PFSK-1 (cell line): ENCODE measurements around the gene BICRA.

Experiments
- FOXP2 ChIP-seq: optimal IDR thresholded peaks from 2 replicates; pipeline ENCODE3; 2011; ENCODE audit warnings: borderline replicate concordance, control low read depth, inconsistent platforms; ENCODE audit not compliant: insufficient read depth; ENCODE audit errors: extremely low read length, extremely low read depth
- POLR2AphosphoS5 ChIP-seq: IDR thresholded peaks from 2 replicates; pipeline ENCODE4 v1.6.1; 2012; ENCODE audit warnings: low read depth, mild to moderate bottlenecking, control low read depth, low read length, moderate library complexity
- REST ChIP-seq, 2 experiments: IDR thresholded peaks; 2 replicates each; pipeline versions ENCODE4 v1.6.1 to v1.8.0; 2011 to 2012; ENCODE audit warnings: low read depth in 2 of 2, low read length in 2 of 2, control low read depth in 1 of 2, inconsistent platforms in 1 of 2, mild to moderate bottlenecking in 1 of 2, moderate library complexity in 1 of 2; ENCODE audit not compliant: insufficient read depth in 1 of 2
- SIN3A ChIP-seq: IDR thresholded peaks from 2 replicates; pipeline ENCODE4 v1.6.1; 2012; ENCODE audit warnings: mild to moderate bottlenecking, low read length, moderate library complexity, borderline replicate concordance; ENCODE audit not compliant: insufficient read depth
- TAF1 ChIP-seq: IDR thresholded peaks from 2 replicates; pipeline ENCODE4 v1.6.1; 2012; ENCODE audit warnings: low read length, control low read depth, borderline replicate concordance; ENCODE audit not compliant: insufficient read depth

BICRA gene

DNA sequence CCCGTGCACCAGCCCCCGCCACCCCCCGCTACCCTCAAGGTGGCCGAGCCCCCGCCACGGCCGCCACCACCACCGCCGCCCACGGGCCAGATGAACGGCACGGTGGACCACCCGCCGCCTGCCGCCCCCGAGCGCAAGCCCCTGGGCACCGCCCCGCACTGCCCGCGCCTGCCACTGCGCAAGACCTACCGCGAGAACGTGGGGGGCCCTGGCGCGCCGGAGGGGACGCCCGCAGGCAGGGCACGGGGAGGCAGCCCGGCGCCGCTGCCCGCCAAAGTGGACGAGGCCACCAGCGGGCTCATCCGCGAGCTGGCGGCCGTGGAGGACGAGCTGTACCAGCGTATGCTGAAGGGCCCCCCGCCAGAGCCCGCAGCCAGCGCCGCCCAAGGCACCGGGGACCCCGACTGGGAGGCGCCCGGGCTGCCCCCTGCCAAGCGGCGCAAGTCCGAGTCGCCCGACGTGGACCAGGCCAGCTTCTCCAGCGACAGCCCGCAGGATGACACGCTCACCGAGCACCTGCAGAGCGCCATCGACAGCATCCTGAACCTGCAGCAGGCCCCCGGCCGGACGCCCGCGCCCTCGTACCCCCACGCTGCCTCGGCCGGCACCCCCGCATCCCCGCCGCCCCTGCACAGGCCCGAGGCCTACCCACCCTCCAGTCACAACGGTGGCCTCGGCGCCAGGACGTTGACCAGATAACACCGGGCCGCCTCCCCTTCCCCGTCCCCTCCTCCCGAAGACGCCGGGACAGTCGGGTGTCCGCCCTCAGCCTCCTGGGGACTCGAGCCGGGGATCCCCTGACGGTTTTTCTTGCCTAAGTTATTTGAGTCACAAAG lies 93.0 kb downstream of the BICRA start:
- TF ChIP-seq SIN3A (no peak), TAF1 (no peak), POLR2AphosphoS5 (no peak)

GRCh38 chr19:47702671-47703070 lies 93.7 kb downstream of the BICRA start:
- TF ChIP-seq FOXP2 (no peak), SIN3A (no peak), POLR2AphosphoS5 (no peak), TAF1 (no peak), REST (IDR thresholded peaks at IDR 0.05; ENCODE audit: insufficient read depth in 1 of 2, low read depth in 2 of 2, low read length in 2 of 2) (no peak)

DNA sequence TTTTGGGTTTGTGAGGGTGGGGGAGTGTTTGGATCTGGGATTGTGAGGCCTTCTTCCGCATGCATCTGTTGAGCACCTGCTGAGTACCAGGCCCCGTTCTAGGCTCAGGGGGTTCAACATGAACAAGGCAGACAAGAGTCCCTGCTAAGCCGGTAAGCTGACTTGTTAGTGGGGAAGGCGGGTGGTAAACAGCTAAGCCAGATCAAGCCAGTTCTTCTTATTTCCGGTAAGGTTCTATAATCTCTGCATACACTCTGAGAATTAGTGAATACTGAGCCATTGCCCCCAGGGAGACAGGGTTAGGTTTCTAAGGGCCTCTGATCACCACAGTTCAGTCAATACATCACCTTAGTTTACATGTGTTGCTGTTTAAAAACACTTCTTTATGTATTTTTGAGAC lies 94.4 kb downstream of the BICRA start:
- TF ChIP-seq POLR2AphosphoS5 (no peak), FOXP2 (no peak), TAF1 (no peak), SIN3A (no peak)

DNA sequence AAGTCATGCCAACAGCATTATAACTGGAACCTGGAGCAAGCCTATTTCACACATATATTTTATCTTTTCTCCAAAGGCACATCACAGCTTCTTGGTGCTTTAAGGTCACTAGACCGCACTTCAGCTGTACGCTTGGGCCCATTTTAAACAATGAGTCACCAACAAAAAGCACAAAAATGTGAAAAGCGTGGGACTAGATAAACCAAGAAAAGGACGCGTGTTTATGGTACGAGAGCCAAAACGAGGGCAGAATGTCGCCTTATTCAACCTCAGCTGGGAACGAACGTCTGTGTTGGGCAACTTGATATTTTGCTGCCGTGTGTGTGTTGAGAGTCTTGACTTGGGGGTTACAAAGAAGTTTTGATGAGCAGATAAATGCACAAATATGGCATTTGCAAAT lies 95.1 kb downstream of the BICRA start:
- TF ChIP-seq TAF1, result no peak
- no peak for TF ChIP-seq REST (IDR thresholded peaks at IDR 0.05; ENCODE audit: insufficient read depth in 1 of 2, low read depth in 2 of 2, low read length in 2 of 2)
- no peak for TF ChIP-seq POLR2AphosphoS5
- no peak for TF ChIP-seq FOXP2
- TF ChIP-seq SIN3A, result no peak

DNA sequence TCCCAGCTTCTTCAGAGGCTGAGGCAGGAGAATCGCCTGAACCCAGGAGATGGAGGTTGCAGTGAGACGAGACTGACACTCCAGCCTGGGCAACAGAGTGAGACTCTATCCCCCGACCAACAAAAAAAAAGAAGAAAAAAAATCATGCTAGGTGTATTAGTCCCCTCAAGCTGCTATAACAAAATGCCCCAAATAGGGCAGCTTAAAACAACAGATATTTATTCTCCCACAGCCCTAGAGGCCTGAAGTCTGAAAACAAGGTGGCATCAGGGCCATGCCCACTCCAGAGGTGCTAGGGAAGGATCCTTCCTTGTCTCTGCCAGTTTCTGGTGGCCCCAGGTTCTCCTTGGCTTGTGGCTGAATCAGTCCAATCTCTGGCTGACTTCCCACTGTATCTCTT lies 95.7 kb downstream of the BICRA start:
- TF ChIP-seq TAF1 (no peak), POLR2AphosphoS5 (no peak), FOXP2 (no peak), REST (IDR thresholded peaks at IDR 0.05; ENCODE audit: insufficient read depth in 1 of 2, low read depth in 2 of 2, low read length in 2 of 2) (no peak), SIN3A (no peak)

GRCh38 chr19:47707135-47707925 lies 98.4 kb downstream of the BICRA start:
- peak; percentile 23 for TF ChIP-seq FOXP2
- no peak for TF ChIP-seq SIN3A
- TF ChIP-seq REST (IDR thresholded peaks at IDR 0.05; ENCODE audit: insufficient read depth in 1 of 2, low read depth in 2 of 2, low read length in 2 of 2), result 0 out of 4 replicates have a peak, but pooled peaks of 1 of the 2 experiments have one; percentile 36
